ENCODE measurements around the gene NPAS1. TPM values are rescaled to one million over a fixed set of nuclear protein-coding genes. Genes with fewer than 3 reads are reported as not detected.
A peak's percentile ranks its signal among the peaks of the same experiment; 100 is the strongest.

The NPAS1 gene
- total RNA-seq, 1 donor from 2014 or later: not detected

DNA sequence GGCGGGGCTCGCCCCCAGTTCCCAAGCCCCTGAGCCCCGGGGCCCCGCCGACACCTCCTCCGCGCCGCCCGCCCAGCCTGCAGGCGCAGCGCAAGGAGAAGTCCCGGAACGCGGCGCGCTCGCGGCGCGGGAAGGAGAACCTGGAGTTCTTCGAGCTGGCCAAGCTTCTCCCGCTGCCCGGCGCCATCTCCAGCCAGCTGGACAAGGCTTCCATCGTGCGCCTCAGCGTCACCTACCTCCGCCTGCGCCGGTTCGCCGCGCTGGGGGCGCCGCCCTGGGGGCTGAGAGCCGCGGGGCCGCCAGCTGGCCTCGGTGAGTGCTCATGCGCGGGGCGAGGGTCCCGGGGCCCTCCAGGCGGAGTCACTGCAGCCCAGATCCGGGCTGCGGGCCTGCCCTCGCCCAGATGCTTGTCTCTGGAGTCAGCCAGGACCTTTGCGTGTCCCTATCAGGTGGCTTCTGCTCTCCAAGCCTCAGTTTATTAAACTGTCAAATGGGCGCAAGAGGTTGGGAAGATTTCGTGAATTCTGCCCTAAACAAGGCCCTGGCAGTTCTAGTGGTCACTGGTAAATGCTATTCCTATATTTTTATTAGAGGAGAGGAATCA lies 2.0 kb downstream of the NPAS1 start:
- H3K4me3 ChIP-seq: peak overlapping the region; percentile 60
- DNase-seq: no peak
- TF ChIP-seq CTCF (IDR thresholded peaks at IDR 0.05; ENCODE audit: borderline replicate concordance): no peak
- intact Hi-C loops (cut with micrococcal nuclease): no loop called here
- H3K9me3 ChIP-seq (replicated peaks): no peaks in the 10 kb centered on the region
- H3K36me3 ChIP-seq: no peaks in the 10 kb centered on the region
- H3K4me1 ChIP-seq: peaks cover 35% of the 10 kb centered on the region
- H3K27me3 ChIP-seq (ENCODE audit: low read depth): peaks cover 79% of the 10 kb centered on the region
- H3K27ac ChIP-seq (replicated peaks): no peak overlapping the region

DNA sequence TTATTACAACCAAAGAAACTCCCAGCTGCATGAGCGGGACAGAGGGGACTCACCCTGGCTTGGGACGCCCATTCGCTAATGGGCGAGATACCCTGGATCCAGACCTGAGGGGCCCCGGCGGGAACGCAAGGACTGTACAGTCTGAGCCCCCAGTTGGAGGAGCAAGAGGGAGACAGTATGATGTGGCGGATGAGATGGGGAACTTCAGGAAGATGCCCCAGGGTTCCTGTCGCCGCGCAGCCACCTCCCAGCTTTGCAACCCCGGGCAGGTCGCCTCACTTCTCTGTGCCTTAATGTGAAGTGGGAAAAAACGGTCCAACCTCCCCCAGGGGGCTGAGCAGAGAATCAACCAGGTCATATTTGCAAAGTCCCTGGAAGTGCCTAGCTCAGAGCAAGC lies 2.5 kb downstream of the NPAS1 start:
- Histone ChIP-seq H3K9me3 (replicated peaks) (no peaks in the 10 kb centered on the region), H3K36me3 (no peaks in the 10 kb centered on the region), H3K27ac (replicated peaks) (no peak overlapping the region), H3K4me3 (no peak overlapping the region), H3K27me3 (ENCODE audit: low read depth) (peaks cover 84% of the 10 kb centered on the region), H3K4me1 (peaks cover 35% of the 10 kb centered on the region)
- no peak for DNase-seq
- no peak for TF ChIP-seq CTCF (IDR thresholded peaks at IDR 0.05; ENCODE audit: borderline replicate concordance)
- intact Hi-C loops (cut with micrococcal nuclease): no loop called here

- no peaks in the 10 kb centered on the region for H3K9me3 ChIP-seq (replicated peaks)
- H3K4me3 ChIP-seq: no peak overlapping the region
- H3K36me3 ChIP-seq: no peaks in the 10 kb centered on the region
- H3K27ac ChIP-seq (replicated peaks): no peak overlapping the region
- TF ChIP-seq CTCF (IDR thresholded peaks at IDR 0.05; ENCODE audit: borderline replicate concordance): no peak
- peaks cover 35% of the 10 kb centered on the region for H3K4me1 ChIP-seq
- intact Hi-C loops (cut with micrococcal nuclease): no loop called here
- no peak for DNase-seq
- H3K27me3 ChIP-seq (ENCODE audit: low read depth): peaks cover 88% of the 10 kb centered on the region
Observed at GRCh38 chr19:47022541-47023447, 3.2 kb downstream of the NPAS1 start.

DNA sequence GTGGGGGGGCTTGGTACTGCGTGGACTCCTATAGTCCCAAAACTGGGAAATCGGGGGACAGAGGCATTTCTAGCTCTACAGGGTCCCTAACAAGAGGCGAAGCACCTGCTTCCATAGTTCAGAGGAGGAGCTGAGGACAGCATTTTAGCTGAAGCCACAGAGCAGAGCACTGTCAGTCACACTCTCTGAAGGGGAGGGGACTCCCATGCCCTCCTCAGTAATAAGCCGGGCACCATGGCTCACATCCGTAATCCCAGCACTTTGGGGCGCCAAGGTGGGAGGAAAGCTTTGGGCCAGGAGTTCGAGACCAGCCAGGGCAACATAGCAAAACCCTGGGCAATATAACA lies 3.8 kb downstream of the NPAS1 start:
- Histone ChIP-seq H3K27ac (replicated peaks) (no peak overlapping the region), H3K9me3 (replicated peaks) (no peaks in the 10 kb centered on the region), H3K36me3 (no peaks in the 10 kb centered on the region), H3K27me3 (ENCODE audit: low read depth) (peaks cover 94% of the 10 kb centered on the region), H3K4me3 (no peak overlapping the region), H3K4me1 (peaks cover 35% of the 10 kb centered on the region)
- intact Hi-C loops (cut with micrococcal nuclease): no loop called here
- TF ChIP-seq CTCF (IDR thresholded peaks at IDR 0.05; ENCODE audit: borderline replicate concordance): no peak
- no peak for DNase-seq

DNA sequence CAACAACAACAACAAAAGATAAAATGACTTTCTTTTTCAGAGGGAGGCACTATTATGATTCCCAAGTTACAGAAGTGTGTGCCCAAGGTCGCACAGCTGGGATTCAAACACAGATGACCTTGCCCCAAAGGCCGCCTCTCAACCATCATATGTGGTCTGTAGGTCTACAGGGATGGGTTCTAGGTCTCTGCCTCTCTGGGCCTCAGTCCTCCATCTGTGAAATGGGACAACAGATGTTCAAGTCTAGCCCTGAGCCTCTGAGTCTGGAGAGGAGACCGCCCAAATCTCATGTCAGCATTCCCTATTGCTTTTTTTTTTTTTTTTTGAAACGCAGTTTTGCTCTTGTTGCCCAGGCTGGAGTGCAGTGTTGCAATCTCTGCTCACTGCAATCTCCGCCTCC lies 4.9 kb downstream of the NPAS1 start:
- TF ChIP-seq CTCF (IDR thresholded peaks at IDR 0.05; ENCODE audit: borderline replicate concordance): no peak
- DNase-seq: no peak
- H3K27me3 ChIP-seq (ENCODE audit: low read depth): peaks cover 97% of the 10 kb centered on the region
- no peaks in the 10 kb centered on the region for H3K9me3 ChIP-seq (replicated peaks)
- H3K36me3 ChIP-seq: no peaks in the 10 kb centered on the region
- no peak overlapping the region for H3K4me3 ChIP-seq
- H3K4me1 ChIP-seq: peaks cover 32% of the 10 kb centered on the region
- no peak overlapping the region for H3K27ac ChIP-seq (replicated peaks)
- intact Hi-C loops (cut with micrococcal nuclease): no loop called here

Data from left ventricle myocardium inferior (tissue), 1 donor.